ENCODE data around the gene ZNF26.
"Not testable (repeated sequence)": the region's sequence is repeated elsewhere in the genome, so short reads cannot be mapped to it uniquely, and the experiment has no call there.

The ZNF26 gene

GRCh38 chr12:132986001-132986884, at the start of gene ZNF26:
Gene ZNF26, plus strand, starts transcription at chr12:132986367. Its CDS starts 474 bp downstream, at chr12:132986841.
- peak; percentile 72 to 77 (median 73) for DNase-seq (ENCODE audit: low read depth in 3 of 3)

DNA sequence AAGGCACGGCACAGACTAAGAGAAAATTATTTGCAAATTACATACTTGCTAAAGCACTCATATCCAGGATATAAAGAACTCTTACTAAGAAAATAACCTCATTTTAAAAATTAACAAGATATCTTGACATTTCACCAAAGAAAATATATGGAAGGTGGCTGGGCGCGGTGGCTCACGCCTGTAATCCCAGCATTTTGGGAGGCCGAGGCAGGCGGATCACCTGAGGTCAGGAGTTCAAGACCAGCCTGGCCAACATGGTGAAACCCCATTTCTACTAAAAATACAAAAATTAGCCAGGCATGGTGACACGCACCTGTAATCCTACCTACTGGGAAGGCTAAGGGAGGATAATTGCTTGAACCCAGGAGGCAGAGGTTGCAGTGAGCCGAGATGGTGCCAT, 49.2 kb upstream of the ZNF26 start:
- DNase-seq (ENCODE audit: low read depth in 3 of 3), result not testable (repeated sequence)

DNA sequence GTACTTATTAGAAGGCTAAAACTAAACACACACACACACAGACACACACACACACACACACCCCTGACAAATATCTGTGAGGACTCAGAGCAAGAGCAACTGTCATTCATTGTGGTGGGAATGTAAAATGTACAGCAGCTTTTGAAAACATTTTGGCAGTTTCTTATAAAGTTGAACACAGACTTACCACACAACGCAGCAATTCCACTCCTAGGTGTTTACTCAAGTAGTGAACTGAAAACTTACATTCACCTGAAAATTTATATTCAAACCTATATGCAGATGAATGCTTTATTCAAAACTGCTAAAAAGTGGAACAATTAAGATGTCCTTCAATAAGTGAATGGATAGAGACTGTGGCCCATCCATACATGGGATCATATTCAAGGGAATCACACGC, 48.7 kb upstream of the ZNF26 start:
- DNase-seq (ENCODE audit: low read depth in 3 of 3), result no peak

DNA sequence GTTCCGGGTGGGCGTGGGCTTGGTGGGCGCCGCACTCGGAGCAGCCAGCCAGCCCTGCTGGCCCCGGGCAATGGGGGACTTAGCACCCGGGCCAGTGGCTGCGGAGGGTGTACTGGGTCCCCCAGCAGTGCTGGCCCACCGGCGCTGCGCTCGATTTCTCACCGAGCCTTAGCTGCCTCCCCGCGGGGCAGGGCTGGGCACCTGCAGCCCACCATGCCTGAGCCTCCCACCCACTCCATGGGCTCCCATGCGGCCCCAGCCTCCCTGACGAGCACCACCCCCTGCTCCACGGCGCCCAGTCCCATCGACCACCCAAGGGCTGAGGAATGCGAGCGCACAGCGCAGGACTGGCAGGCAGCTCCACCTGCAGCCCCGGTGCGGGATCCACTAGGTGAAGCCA, 47.4 kb upstream of the ZNF26 start:
- DNase-seq (ENCODE audit: low read depth in 3 of 3), result not testable (repeated sequence)

DNA sequence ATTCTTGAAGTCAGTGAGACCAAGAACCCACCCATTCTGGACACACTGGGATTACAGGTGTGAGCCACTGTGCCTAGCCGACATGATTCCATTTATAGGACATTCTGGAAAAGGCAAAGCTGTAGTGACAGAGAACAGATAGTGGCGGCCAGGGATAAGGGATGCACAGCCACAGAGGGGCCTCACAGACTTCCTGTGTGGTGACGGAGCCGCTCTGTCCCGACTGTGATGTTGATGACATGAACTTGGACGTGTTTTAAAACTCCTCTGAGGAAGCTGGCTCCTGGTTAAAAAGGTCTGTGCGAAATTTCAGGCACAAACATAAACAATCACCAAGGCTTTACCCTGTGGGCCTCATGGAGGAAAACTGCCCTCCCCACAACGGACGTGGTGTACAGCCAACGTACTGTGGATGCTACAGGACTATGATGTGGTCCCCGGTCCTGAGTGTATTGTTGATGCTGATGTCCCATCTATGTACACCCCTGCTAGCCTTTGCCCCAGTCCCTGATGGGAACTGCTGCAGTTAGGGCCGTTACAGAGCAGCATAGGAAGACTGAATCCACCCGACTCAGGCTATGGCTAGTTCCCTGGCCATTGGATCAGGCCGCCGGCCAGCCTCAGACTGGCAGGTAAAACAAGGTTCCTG, 46.0 kb upstream of the ZNF26 start:
- no peak for DNase-seq (ENCODE audit: low read depth in 3 of 3)

GRCh38 chr12:132941336-132941954, 44.7 kb upstream of the ZNF26 start:
- DNase-seq (ENCODE audit: low read depth in 3 of 3), result no peak

GRCh38 chr12:132942611-132943010, 43.6 kb upstream of the ZNF26 start:
- no peak for DNase-seq (ENCODE audit: low read depth in 3 of 3)

DNA sequence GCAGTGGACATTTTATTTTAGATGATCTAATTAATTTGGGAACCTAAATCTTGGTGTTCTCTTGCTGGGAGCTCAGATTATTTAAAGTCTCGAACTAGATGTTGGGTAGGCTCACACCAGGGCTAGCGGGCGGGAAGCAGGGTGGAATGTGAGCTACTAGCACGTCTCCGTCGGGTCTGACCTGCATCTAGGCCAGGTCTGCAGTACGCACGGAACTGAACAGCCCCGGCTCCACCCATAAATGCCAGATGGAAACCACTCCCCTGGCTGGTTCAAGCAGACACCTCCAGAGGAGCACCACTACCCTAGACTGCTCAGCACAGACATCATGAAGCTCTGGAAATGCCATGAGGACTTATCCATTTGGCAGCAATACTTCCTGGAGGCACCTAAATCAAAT, 40.4 kb upstream of the ZNF26 start:
- DNase-seq (ENCODE audit: low read depth in 3 of 3), result no peak

GRCh38 chr12:132946246-132946820, 39.8 kb upstream of the ZNF26 start:
- DNase-seq (ENCODE audit: low read depth in 3 of 3), result no peak

- DNase-seq (ENCODE audit: low read depth in 3 of 3), result no peak
These were observed 37.8 kb upstream of the ZNF26 start for GRCh38 chr12:132948146-132949066.

DNA sequence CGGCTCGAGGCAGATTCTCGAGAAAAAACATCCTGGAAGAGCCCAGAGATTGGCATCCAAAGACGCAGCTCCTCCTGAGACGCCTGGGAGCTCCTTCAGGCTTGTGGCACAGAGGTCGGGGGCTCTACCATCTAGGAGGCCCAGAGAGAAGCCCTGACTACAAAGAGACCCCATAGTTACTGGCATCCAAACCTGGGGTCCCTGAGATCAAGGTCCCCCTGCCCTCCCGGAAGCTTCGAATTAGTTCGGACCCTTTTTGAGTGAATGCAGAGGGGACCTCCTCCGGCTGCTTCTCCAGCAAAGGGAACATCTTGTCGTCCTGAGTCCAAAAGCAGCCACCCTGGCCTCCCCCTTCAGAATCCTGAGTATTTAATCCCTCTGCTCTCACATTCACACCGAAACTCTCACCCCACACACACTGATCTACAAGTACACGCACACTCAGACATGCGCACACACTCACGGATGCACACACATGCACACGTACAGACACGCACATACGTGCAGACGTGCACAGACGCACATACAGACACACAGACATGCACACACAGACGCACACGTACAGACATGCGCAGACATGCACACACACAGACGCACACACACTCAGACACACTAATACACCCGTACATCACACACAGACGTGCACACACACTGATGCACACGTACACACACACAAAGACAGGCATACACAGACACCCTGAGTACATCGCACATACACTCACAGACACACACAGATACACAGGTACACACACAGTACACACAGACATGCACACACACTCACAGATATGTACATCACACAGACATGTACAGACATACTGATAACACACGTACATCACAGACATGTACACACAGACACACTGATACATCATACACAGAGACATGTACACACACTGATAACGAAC, 36.0 kb upstream of the ZNF26 start:
- DNase-seq (ENCODE audit: low read depth in 3 of 3), result no peak

GRCh38 chr12:132950844-132951535, 35.2 kb upstream of the ZNF26 start:
- DNase-seq (ENCODE audit: low read depth in 3 of 3), result no peak

GRCh38 chr12:132951649-132952048, 34.5 kb upstream of the ZNF26 start:
- DNase-seq (ENCODE audit: low read depth in 3 of 3), result no peak

GRCh38 chr12:132952371-132953162, 33.6 kb upstream of the ZNF26 start:
- no peak for DNase-seq (ENCODE audit: low read depth in 3 of 3)

DNA sequence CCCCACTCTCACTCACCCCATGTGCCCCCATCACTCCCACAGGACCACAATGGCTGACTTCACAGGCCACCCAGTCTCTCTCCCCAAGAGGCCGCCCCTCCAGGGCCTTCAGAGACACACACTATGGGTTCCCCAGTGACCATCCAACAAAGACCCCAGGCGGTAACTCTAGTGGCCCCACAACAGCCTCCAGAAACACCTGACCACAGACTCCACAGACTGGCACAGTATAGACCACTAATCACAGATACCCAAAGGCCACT, 33.1 kb upstream of the ZNF26 start:
- no peak for DNase-seq (ENCODE audit: low read depth in 3 of 3)

GRCh38 chr12:132953771-132954170, 32.4 kb upstream of the ZNF26 start:
- DNase-seq (ENCODE audit: low read depth in 3 of 3), result no peak

DNA sequence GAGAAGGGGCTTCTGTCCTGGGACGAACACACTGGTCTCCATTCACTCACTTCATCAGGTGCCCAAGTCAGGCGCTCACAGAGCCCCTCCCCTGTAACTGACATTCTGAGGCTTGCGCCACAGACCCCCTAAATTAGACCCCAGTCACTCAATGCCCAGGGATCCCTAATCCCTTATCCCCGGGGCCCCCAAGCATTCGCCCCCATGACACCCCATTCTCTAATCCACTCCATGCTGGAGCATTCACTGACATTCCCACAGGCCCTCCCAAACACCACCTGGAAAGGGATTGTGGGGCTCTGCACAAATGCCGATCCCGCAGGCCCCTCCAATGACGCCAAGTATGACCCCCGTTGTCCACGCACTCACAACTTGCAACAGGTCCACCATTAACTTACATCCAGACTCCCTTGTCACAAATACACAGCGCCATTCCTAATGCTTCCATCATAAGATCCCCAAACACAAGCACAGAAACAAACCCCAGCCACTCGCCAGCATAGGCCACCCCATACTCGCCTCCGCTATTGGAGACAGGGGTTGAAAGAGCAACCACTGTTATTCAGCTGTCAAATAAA, 31.6 kb upstream of the ZNF26 start:
- DNase-seq (ENCODE audit: low read depth in 3 of 3), result no peak

DNA sequence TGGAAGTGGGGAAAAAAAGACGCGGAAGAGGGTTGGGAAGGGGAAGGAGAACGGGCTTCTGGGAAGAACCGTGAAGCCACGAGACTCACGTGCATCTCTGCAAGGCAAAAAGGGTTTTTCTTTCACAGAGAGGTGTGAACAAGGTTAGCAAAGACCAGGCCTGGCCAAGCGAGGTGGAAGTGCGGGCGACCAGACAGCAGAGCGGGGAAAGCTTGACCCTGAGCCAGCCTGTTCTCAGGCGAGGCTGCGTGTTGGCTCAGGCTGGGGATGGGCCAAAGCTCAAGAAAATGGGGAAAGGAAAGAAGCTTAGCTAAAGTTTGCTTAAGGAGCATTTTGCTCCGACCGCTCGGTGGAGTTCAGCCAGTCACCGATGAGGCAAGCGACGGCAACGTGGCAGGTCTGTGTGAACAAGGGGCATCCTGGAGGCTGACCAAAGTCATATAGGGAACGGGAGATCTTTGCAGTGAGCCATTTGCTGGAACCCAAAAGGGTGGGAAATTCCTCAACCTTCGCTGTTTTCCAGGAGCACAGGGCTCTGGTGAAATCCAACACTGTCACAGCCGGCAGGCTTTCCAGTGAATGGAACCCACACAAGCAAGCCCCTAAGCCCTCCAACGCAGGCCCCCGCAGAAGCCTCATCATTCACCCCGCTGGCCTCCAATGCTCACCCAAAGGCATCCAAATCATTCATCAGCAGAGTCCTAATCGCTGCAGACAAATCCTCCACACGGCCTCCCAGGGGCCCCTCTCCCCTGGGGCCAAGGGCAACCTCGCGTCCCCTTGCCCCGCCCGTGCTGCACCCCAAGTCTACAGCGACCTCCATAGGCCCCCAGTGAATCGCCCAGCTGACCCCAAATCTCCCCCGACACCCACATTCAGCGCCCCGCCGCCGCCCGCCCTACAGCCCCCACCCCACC, 30.8 kb upstream of the ZNF26 start:
- no peak for DNase-seq (ENCODE audit: low read depth in 3 of 3)
